GM21529 (cell line): Measurements from ENCODE around the gene RBM20.
A peak's percentile ranks its signal among the peaks of the same experiment; 100 is the strongest.

ENCODE experiments used
- ATAC-seq: cut with Tn5 transposase; IDR thresholded peaks from one replicate; pipeline ENCODE4 v1.9.1; 2021; ENCODE audit not compliant: unreplicated experiment

Gene RBM20

DNA sequence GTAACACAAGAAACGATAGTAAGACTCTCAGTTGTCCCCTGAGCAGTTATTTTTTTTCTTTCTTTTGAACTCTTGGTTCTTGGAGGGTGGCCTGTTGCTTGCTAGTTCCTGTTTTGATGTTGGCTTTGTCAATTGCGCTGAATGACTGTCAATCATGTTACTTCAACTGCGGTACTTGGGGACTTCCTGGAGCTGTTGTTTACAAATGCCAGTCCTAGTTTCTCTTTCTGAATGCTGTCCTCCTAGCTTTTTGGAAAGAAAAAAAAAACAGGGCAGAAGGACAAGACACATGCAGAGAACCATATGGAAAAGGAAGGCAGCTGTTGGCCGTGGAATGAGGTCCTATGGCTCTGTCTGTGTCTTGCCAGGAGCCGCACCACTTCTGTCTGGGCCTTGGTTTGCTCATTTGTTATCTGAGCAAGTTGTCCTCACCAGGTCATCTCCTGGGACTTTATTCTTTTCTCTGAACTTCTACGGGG lies 220.6 kb downstream of the RBM20 start:
- peak; percentile 54 for ATAC-seq

- ATAC-seq = no peak
These were observed 221.2 kb downstream of the RBM20 start for GRCh38 chr10:110865186-110865808.

- ATAC-seq = no peak
These were observed 221.8 kb downstream of the RBM20 start for GRCh38 chr10:110865809-110866482.

DNA sequence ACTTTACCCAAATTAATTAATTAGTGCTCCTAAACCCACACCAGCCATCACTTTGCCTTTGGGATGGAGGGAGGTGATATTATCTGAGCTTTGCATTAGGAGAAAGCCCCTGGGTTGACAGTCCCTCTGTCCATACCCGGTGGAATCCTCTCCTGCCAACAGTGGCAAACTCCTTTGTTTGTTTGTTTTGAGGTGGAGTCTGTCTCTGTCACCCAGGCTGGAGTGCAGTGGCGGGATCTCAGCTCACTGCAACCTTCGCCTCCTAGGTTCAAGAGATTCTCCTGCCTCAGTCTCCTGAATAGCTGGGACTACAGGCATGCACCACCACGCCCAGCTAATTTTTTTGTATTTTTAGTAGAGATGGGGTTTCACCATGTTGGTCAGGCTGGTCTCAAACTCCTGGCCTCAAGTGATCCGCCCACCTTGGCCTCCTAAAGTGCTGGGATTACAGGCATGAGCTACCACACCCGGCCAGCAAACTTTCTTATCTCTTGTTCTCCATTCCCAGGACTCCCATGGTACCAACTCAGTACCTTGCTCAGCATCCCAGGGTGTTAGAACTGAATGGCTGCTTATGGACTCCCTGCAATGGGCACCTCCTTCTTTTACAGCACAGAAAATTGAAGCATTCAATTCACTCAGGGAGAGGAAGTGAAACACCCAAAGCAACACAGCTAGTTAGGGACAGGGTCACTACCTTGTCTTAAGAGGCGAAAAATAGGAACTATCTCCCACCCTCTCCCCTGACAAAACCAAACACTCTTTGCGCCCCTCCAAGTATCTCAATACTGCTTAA lies 223.1 kb downstream of the RBM20 start:
- ATAC-seq = peak; percentile 32

- no peak for ATAC-seq
These were observed 223.8 kb downstream of the RBM20 start for GRCh38 chr10:110867807-110868465.

- no peak for ATAC-seq
These were observed 224.8 kb downstream of the RBM20 start for GRCh38 chr10:110868981-110869380.

GRCh38 chr10:110870823-110871297 lies 226.7 kb downstream of the RBM20 start:
- ATAC-seq = no peak

DNA sequence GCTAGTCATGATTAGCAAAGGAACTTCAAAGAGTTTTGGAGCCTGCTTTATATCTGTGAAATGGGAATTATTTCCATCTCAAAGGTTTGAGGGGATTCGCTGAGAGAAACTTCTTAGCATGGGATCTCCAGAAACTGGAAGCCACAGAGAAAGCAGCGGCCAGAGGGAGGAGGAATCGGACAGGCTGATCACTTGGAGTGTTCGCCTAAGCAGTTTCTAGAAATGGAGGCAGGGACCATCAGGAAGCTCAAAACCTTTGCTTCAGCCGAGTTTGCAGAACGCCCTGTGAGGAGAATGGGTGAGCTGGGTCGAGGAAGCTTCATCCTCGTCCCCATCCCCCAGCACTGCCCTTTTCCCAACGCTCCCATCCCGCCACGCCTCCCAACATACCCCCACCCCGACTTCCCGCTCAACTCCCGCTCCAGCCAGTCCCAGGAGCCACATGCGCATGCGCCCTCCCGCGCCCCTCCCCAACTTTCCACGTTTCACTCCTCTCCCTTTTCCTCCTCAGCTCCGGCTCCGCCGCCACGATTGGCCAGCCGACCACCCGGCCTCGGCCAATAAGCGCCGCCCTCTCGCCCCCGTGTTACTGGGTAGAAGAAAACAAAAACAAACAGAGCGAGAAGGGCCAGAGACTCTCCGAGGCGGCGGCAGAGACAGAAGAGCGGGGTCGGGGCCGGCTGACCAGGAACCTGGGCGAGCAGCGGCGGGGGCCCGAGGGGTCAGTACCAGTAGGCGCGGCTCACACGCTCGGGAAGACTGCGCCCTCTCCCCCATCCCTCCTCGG lies 227.4 kb downstream of the RBM20 start, which contains the start of gene PDCD4:
Gene PDCD4, plus strand, starts transcription at position 631 of the 787 bp plus-strand sequence. CDS start 4,100 bp downstream, outside the sequence.
- ATAC-seq = peak; percentile 77

GRCh38 chr10:110872145-110872983 lies 228.2 kb downstream of the RBM20 start:
- ATAC-seq = peak; percentile 38

DNA sequence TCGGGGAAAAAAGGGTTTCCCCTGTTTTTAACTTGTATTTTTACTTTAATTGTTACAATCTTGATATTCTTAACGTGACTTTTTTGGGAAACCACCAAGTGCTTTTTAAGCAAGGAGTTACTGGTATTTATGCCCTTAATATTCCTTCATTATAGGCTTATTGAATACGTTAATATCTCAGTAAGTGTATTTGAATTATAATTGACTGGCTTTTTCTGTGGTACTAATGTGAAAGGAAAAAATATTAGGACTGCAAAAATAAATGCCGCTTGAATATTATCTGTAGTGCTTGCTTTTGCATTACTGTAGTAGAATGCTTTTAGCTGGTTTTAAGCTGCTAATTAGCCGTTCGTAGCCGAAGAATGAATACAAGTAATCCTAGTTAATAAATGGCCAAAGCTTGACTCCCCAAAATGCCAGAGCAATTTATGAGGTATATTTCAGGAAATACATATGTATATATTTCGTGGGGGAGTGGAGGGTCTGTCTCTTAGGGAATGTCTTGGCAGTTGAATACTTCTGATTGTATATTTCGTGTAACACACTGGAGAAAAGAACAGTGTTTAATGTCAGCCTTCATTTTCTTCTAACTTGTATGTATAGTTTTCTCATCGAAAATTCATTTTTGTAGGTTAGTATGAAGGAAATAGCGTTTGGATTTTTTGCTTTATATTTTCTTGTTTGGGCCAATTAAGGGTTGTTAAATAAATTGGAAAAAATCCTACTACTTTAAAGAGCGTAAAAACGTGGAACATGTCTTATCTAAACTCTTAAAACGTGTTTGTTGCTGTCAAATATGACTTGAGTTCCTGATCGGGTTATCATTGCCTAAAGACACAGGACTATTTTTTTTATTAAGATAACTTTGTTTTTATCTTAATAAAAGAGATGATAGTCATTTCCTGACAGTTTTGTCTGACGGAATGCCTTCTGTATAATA lies 229.1 kb downstream of the RBM20 start:
- ATAC-seq = no peak

DNA sequence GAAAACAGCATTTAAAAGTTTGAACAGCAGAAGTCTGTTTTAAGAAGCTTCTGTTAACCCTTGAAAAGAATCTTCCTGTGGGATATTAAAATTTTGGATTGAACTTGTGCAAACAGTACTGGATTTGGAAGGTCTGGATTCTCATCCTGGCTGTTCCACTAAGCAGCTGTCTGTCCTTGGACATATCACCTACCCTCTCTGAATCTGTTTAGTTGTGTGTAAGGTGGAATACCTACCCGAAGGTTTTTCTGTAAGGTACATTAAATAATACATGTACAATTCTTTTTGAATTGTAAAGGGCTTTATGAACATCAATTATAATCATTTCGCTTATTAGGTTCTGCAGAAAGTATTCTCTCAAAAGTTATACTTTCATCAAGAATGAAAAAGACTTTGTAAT lies 229.8 kb downstream of the RBM20 start:
- ATAC-seq = no peak

DNA sequence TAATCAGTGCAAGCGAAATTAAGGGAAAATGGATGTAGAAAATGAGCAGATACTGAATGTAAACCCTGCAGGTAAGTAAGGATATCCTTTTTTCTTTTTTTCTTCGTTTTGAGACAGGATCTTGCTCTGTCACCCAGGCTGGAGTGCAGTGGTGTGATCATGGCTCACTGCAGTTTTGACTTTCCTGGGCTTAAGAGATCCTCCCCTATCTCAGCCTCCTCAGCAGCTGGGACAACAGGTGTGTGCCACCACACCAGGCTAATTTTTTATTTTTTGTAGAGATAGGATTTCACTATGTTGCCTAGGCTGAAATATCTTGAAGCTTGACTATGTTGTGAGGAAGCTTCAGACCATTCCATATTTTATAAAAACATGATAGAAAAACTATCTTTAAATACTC lies 231.9 kb downstream of the RBM20 start:
- no peak for ATAC-seq

GRCh38 chr10:110876788-110877187 lies 232.7 kb downstream of the RBM20 start:
- no peak for ATAC-seq

DNA sequence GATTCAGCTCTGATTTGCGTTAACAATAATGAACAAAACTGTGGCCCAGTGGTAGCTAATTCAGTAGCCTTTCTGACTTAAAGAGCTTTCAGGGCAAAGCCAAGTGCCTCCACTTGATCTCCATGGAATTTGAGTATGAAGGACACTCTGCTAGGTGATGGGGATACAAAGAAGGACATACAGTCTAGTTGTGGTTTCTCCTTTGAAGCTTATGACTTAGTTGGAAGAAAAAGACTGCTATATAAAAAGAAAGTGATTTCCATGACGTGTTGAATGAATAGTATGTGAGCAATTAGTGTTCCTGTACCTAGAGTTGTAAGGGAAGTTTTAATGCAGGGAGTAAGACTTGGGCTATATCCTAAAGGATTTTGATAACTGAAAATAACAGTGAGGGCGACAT lies 235.9 kb downstream of the RBM20 start:
- no peak for ATAC-seq

- no peak for ATAC-seq
These were observed 237.1 kb downstream of the RBM20 start for GRCh38 chr10:110881247-110881646.

DNA sequence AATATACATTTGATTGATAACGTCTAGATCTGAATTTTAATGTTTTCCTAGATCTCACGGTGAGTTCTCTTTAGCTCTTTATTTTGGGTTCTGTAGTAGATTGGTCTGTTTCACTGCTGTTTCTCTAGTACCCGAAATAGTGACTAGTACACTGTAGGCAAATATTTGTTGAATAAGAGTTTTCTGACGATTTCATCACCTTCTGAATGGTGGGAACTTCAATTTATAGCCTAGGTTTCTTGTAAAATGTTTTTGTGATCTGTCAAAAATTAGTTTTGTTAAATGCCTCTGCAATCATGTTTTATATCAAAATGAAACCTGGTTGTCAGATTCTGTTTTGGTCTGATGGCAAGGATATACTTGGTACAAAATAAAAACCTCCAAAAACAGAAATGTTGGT lies 237.8 kb downstream of the RBM20 start:
- no peak for ATAC-seq

DNA sequence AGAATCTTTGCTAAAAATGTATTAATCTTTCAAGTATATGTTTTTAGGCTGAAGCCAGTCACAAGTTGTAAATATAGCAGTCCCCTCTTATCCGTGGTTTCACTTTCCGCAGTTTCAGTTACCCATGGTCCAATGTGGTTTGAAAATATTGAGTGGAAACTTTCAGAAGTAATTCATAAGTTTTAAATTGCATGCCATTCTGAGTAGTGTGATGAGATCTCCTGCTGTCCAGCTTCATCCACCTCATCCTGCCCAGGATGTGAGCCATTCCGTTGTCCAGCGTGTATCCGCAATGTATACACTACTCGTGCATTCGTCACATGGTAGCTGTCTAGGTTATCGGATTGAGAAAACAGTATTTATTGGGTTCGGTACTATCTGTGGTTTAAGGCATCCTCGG lies 239.8 kb downstream of the RBM20 start:
- no peak for ATAC-seq

DNA sequence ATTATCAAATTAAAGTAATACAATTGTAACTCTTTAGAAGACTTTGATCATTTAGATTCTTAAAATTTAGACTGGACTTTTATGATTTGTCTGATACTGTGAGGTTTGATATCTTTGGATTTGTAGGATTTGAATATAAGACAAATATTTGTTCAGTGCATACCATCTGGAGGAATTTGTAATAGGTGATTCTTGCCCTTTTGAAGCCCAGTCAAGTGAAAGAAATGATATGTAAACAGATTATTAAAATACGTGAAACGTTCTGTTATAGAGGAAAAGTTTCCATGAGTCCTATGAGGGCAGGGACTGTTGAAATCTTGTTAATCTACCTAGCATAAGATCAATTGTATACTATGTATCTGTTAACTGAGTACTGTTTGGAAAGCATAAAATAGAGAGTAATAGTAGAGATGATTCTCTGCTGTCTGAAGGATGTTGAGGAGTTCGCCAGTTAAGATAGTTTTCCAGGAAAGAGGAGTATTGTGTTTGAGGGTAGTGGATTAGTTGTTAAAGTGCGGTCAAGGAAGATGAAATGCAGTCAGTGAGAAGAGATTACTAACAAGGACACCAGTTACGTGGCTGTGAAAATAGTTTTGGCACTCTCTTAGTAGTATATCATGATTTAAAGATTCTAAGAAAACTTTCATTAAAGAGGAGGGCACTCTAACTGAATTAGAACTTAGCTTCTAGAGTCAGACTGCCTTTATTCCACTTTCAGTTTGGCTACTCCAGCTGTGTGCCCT lies 242.0 kb downstream of the RBM20 start:
- ATAC-seq = no peak
